Loucy (cell line): Measurements from ENCODE around the gene MACROD2.

Experiments used
- CTCF ChIP-seq: fragments of 200-600 bp; sonication (generic); conservative IDR thresholded peaks from 2 replicates; pipeline ENCODE4 v1.5.1; 2014; ENCODE audit warnings: mild to moderate bottlenecking, antibody characterized with exemption, low read length
- EZH2phosphoT487 ChIP-seq: fragments of 200-600 bp; IDR thresholded peaks from 2 replicates; pipeline ENCODE4 v1.6.1; 2018; ENCODE audit warnings: antibody characterized with exemption, mild to moderate bottlenecking, moderate library complexity, borderline replicate concordance

DNA sequence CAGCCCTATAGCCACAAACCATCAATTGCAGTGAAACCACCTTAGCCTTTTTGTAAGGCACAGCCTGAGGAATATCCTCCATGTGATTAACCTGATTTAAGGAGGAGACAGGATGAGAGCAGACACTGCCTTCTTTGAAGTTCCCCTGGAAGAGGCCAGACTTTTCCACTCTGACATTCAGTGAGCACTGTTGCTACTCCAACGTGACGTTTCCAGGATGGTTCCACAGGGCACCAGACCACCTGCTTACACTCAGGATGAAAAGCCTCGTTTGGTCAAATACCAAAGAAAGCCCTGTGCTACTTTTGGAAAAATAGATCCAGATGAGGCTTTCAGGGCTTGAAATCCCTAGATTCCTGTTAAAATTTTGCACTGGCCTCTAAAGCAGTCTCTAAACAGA lies 1444.2 kb downstream of the MACROD2 start:
- TF ChIP-seq CTCF (no peak), EZH2phosphoT487 (no peak)
